Smooth muscle cell (in vitro differentiated cells): ENCODE data around the gene ARNT2. TPM values are rescaled to one million over a fixed set of nuclear protein-coding genes. Genes with fewer than 3 reads are reported as not detected.
"Not testable (repeated sequence)": the region's sequence is repeated elsewhere in the genome, so short reads cannot be mapped to it uniquely, and the experiment has no call there.

ENCODE experiments used
- DNase-seq: peaks from one replicate; lab custom pipeline; 2025; ENCODE audit not compliant: unreplicated experiment; lab: John Stamatoyannopoulos, UW
- H2AFZ ChIP-seq: fragments of 200-600 bp; sonication (generic); 2 replicates; pipeline ENCODE4 v1.6.0; 2016; ENCODE audit warnings: antibody characterized with exemption, low read depth, mild to moderate bottlenecking
- H3F3A ChIP-seq: fragments of 200-600 bp; sonication (generic); 2 replicates; pipeline ENCODE4 v1.6.0; 2017; ENCODE audit warnings: antibody characterized with exemption, low read depth
- H3K27ac ChIP-seq: fragments of 200-600 bp; sonication (generic); 2 replicates; pipeline ENCODE4 v1.5.1; 2016; ENCODE audit warnings: low read depth, mild to moderate bottlenecking
- H3K27me3 ChIP-seq: fragments of 200-600 bp; sonication (generic); 2 replicates; pipeline ENCODE4 v1.6.1; 2016; ENCODE audit warnings: low read depth, mild to moderate bottlenecking
- H3K36me3 ChIP-seq: fragments of 200-600 bp; sonication (generic); 2 replicates; pipeline ENCODE4 v1.5.1; 2016; ENCODE audit warnings: low read depth
- H3K4me1 ChIP-seq: fragments of 200-600 bp; sonication (generic); 2 replicates; pipeline ENCODE4 v1.5.1; 2016; ENCODE audit warnings: low read depth
- H3K4me2 ChIP-seq: fragments of 200-600 bp; sonication (generic); 2 replicates; pipeline ENCODE4 v1.6.0; 2016; ENCODE audit warnings: mild to moderate bottlenecking
- H3K4me3 ChIP-seq: fragments of 200-600 bp; sonication (generic); 2 replicates; pipeline ENCODE4 v1.5.1; 2016; ENCODE audit warnings: mild to moderate bottlenecking
- H3K79me2 ChIP-seq: fragments of 200-600 bp; sonication (generic); 2 replicates; pipeline ENCODE4 v1.6.0; 2016; ENCODE audit warnings: low read depth, mild to moderate bottlenecking
- H3K9ac ChIP-seq: fragments of 200-600 bp; sonication (generic); 2 replicates; pipeline ENCODE4 v1.6.0; 2016; ENCODE audit warnings: low read depth
- H3K9me3 ChIP-seq: fragments of 200-600 bp; sonication (generic); replicated peaks from 2 replicates; pipeline ENCODE4 v1.5.1; 2016; ENCODE audit warnings: low read depth
- H4K20me1 ChIP-seq: fragments of 200-600 bp; sonication (generic); 2 replicates; pipeline ENCODE4 v1.6.0; 2016; ENCODE audit warnings: low read depth
- WGBS: methylation state at CpG from one replicate; pipeline ENCODE4 v1.1.7; 2016; ENCODE audit warnings: low lambda C conversion rate; 5-methylcytosine and 5-hydroxymethylcytosine counted together
- microRNA-seq: library from miRNA; unstranded; fragments of <30 nt; microRNA quantifications from one replicate; pipeline ENCODE4, GENCODE V29; 2016; ENCODE audit warnings: borderline number of aligned reads
- polyA plus RNA-seq: library from polyadenylated mRNA; unstranded; fragments of >200 nt; fragmentation: Nextera tagmentation; extraction: Ambion mirVana; gene quantifications from 2 replicates; pipeline ENCODE4 v1.2.1, GENCODE V29; 2016
- total RNA-seq: library from RNA; depleted of rRNA; stranded (reverse); fragments of >200 nt; gene quantifications from 2 replicates; pipeline ENCODE4 v1.2.3, GENCODE V29; 2014
- TF ChIP-seq, protein P1 (sequence below): fragments of 200-600 bp; sonication (generic); IDR thresholded peaks from 2 replicates; pipeline ENCODE4 v1.5.1; 2017; ENCODE audit warnings: borderline replicate concordance, mild to moderate bottlenecking, antibody characterized with exemption; ENCODE audit not compliant: insufficient read depth, poor library complexity, severe bottlenecking

Gene ARNT2
- total and polyA plus RNA-seq, 2 experiments from 2014 or later, result 0.55 to 2.8 TPM

DNA sequence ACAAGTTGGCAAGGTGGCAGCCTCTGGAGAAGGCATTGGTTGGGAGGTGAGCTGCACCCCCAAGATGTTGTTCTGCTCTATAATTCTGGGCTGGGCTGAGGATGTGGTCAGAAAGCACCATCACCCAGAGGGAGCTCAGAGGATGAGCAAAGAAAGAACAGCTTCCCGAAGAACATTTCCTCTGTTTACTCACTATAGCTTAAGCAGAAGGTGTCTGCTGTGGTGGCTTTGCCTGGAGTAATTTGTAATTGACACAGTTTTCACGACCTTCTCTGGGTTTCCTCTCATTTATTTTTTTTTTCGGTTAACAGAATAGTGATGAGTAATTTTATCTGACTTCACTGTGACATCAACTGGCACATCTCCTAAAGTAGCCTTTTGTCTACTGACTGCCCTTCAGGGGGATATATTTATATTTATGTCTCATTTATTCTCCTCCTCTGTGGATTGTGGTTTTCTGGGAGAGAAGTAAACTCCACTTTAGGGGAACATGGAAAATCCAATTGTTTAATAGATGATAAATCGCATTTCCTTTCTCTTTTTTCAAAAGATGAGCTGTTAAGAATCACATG lies 241.4 kb downstream of the ARNT2 start:
- no peak overlapping the region for H2AFZ ChIP-seq
- no peak overlapping the region for H3K4me3 ChIP-seq
- 87% methylated on average over 4 of the region's 4 CpGs for WGBS
- DNase-seq, result no peak
- no peak overlapping the region for H3K4me2 ChIP-seq
- no peaks in the 10 kb centered on the region for H3K4me1 ChIP-seq
- H3K9ac ChIP-seq, result no peak overlapping the region
- TF ChIP-seq, protein P1, sequence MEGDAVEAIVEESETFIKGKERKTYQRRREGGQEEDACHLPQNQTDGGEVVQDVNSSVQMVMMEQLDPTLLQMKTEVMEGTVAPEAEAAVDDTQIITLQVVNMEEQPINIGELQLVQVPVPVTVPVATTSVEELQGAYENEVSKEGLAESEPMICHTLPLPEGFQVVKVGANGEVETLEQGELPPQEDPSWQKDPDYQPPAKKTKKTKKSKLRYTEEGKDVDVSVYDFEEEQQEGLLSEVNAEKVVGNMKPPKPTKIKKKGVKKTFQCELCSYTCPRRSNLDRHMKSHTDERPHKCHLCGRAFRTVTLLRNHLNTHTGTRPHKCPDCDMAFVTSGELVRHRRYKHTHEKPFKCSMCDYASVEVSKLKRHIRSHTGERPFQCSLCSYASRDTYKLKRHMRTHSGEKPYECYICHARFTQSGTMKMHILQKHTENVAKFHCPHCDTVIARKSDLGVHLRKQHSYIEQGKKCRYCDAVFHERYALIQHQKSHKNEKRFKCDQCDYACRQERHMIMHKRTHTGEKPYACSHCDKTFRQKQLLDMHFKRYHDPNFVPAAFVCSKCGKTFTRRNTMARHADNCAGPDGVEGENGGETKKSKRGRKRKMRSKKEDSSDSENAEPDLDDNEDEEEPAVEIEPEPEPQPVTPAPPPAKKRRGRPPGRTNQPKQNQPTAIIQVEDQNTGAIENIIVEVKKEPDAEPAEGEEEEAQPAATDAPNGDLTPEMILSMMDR, result no peak
- H3K27me3 ChIP-seq, result no peaks in the 10 kb centered on the region
- H3K27ac ChIP-seq, result no peak overlapping the region
- H3K36me3 ChIP-seq, result no peaks in the 10 kb centered on the region
- no peaks in the 10 kb centered on the region for H3K79me2 ChIP-seq
- peaks cover 3% of the 10 kb centered on the region for H3K9me3 ChIP-seq
- no peaks in the 10 kb centered on the region for H3F3A ChIP-seq
- no peaks in the 10 kb centered on the region for H4K20me1 ChIP-seq

DNA sequence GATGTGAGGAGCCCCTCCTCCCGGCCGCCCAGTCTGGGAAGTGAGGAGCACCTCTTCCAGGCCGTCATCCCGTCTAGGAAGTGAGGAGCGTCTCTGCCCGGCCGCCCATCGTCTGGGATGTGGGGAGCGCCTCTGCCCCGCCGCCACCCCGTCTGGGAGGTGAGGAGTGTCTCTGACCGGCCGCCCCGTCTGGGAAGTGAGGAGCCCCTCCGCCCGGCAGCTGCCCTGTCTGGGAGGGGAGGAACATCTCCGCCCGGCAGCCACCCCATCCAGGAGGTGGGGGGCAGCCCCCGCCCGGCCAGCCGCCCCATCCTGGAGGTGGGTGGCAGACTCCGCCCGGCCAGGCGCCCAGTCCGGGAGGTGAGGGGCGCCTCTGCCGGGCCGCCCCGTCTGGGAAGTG lies 243.2 kb downstream of the ARNT2 start:
- not testable (repeated sequence) for H3K36me3 ChIP-seq, H3K9me3 ChIP-seq, H3K79me2 ChIP-seq, H3K9ac ChIP-seq, H3K4me1 ChIP-seq, H3K4me3 ChIP-seq, H3K27me3 ChIP-seq, H2AFZ ChIP-seq, H4K20me1 ChIP-seq, H3K27ac ChIP-seq, DNase-seq, H3F3A ChIP-seq, H3K4me2 ChIP-seq
- 98% methylated on average over 23 of the region's 30 CpGs for WGBS

Small RNA genes within 50 kb of the gene (microRNA-seq; reads per million reads assigned to microRNA genes)
- gene MIR5572, result not detected

Other genes starting within 250 kb of the ARNT2 start
- gene CTXND1, start 152.2 kb upstream of the ARNT2 start, total RNA-seq, result not detected in 2 replicates
- gene CTXND1, start 152.2 kb upstream of the ARNT2 start, polyA plus RNA-seq, result 0.06 and 0.28 TPM in 2 replicates